ENCODE data around the gene ZNF124.
A peak's percentile ranks its signal among the peaks of the same experiment; 100 is the strongest.
"Not testable (repeated sequence)": the region's sequence is repeated elsewhere in the genome, so short reads cannot be mapped to it uniquely, and the experiment has no call there.

Gene ZNF124

GRCh38 chr1:247165674-247166073, 6.1 kb downstream of the ZNF124 start:
- DNase-seq (ENCODE audit: low read depth): no peak
- TF ChIP-seq POLR2A (IDR thresholded peaks at IDR 0.05; ENCODE audit: extremely low read depth, insufficient read length) (no peak), MYC (IDR thresholded peaks at IDR 0.05; ENCODE audit: low read depth, low read length) (no peak)
- TF ChIP-seq, protein P1, sequence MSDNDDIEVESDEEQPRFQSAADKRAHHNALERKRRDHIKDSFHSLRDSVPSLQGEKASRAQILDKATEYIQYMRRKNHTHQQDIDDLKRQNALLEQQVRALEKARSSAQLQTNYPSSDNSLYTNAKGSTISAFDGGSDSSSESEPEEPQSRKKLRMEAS (IDR thresholded peaks at IDR 0.05; ENCODE audit: low read depth, low read length): no peak
- TF ChIP-seq, protein P2, sequence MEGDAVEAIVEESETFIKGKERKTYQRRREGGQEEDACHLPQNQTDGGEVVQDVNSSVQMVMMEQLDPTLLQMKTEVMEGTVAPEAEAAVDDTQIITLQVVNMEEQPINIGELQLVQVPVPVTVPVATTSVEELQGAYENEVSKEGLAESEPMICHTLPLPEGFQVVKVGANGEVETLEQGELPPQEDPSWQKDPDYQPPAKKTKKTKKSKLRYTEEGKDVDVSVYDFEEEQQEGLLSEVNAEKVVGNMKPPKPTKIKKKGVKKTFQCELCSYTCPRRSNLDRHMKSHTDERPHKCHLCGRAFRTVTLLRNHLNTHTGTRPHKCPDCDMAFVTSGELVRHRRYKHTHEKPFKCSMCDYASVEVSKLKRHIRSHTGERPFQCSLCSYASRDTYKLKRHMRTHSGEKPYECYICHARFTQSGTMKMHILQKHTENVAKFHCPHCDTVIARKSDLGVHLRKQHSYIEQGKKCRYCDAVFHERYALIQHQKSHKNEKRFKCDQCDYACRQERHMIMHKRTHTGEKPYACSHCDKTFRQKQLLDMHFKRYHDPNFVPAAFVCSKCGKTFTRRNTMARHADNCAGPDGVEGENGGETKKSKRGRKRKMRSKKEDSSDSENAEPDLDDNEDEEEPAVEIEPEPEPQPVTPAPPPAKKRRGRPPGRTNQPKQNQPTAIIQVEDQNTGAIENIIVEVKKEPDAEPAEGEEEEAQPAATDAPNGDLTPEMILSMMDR (IDR thresholded peaks at IDR 0.05; ENCODE audit: low read depth, low read length): no peak
- H3K4me3 ChIP-seq (ENCODE audit: low read depth, low read length): no peak overlapping the region

DNA sequence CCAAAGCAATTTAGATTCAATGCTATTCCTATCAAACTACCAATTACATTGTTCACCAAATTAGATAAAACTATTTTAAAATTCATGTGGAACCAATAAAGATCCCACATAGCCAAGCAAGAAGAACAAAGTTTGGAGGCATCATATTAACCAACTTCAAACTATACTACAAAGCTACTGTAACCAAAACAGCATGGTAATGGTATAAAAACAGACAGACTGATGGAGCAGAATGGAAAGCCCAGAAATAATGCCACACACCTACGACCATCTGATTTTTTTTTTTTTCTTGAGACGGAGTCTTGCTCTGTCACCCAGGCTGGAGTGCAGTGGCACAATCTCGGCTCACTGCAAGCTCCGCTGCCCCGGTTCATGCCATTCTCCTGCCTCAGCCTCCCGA, 7.1 kb downstream of the ZNF124 start:
- no peak overlapping the region for H3K4me3 ChIP-seq (ENCODE audit: low read depth, low read length)
- no peak for DNase-seq (ENCODE audit: low read depth)
- TF ChIP-seq POLR2A (IDR thresholded peaks at IDR 0.05; ENCODE audit: extremely low read depth, insufficient read length) (no peak), MYC (IDR thresholded peaks at IDR 0.05; ENCODE audit: low read depth, low read length) (no peak)
- TF ChIP-seq, protein P2 (IDR thresholded peaks at IDR 0.05; ENCODE audit: low read depth, low read length): no peak
- TF ChIP-seq, protein P1 (IDR thresholded peaks at IDR 0.05; ENCODE audit: low read depth, low read length): no peak

- DNase-seq (ENCODE audit: low read depth): peak; percentile 22
- TF ChIP-seq MYC (IDR thresholded peaks at IDR 0.05; ENCODE audit: low read depth, low read length) (no peak), POLR2A (IDR thresholded peaks at IDR 0.05; ENCODE audit: extremely low read depth, insufficient read length) (no peak)
- TF ChIP-seq, protein P2 (IDR thresholded peaks at IDR 0.05; ENCODE audit: low read depth, low read length): no peak
- TF ChIP-seq, protein P1 (IDR thresholded peaks at IDR 0.05; ENCODE audit: low read depth, low read length): no peak
- no peak overlapping the region for H3K4me3 ChIP-seq (ENCODE audit: low read depth, low read length)
Measured at GRCh38 chr1:247156787-247157232, 15.0 kb downstream of the ZNF124 start.

DNA sequence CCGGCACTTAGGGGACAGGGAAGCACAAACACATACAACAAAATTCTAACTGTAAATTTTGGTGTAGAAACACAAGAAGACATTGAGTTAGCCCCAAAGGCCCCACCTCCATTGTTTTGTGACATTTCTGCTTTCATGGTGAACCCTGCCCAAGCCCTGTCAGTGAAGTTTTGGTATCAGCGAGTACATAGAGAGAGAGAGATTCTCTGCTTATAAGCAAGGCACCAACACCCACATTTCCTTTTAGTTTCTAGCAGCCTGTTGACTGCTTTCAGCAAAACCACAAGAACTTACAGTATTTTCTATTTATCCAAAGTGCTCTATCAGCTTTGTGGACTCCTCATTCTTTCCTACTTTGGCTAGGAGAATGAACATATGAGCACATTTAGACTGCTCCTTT, 24.0 kb downstream of the ZNF124 start:
- no peak overlapping the region for H3K4me3 ChIP-seq (ENCODE audit: low read depth, low read length)
- DNase-seq (ENCODE audit: low read depth): no peak
- TF ChIP-seq, protein P2 (IDR thresholded peaks at IDR 0.05; ENCODE audit: low read depth, low read length): no peak
- TF ChIP-seq, protein P1 (IDR thresholded peaks at IDR 0.05; ENCODE audit: low read depth, low read length): no peak
- TF ChIP-seq POLR2A (IDR thresholded peaks at IDR 0.05; ENCODE audit: extremely low read depth, insufficient read length) (no peak), MYC (IDR thresholded peaks at IDR 0.05; ENCODE audit: low read depth, low read length) (no peak)

GRCh38 chr1:247147120-247147519, 24.7 kb downstream of the ZNF124 start:
- H3K4me3 ChIP-seq (ENCODE audit: low read depth, low read length); DNase-seq (ENCODE audit: low read depth): not testable (repeated sequence)

DNA sequence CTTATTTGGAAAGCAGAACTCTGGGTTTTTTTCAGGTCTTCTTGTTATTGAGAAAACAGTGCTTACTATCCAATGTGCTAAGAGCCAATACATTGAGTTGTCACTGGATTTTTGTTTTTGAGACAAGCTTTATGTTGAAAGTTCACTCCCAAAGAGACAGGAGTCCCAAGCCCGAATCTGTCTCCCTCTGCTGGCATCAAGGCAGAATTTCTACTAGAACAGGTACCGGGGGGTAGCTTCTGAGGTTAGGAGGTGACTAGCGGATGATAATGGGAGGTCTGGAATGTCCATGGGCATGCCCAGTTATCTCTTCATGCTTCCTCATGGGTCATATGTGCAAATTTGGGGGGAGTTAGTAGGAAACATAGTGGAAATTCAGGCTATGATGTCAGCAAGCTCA, 25.1 kb downstream of the ZNF124 start:
- H3K4me3 ChIP-seq (ENCODE audit: low read depth, low read length): no peak overlapping the region
- DNase-seq (ENCODE audit: low read depth): peak; percentile 26
- TF ChIP-seq, protein P1 (IDR thresholded peaks at IDR 0.05; ENCODE audit: low read depth, low read length): no peak
- TF ChIP-seq, protein P2 (IDR thresholded peaks at IDR 0.05; ENCODE audit: low read depth, low read length): peak; percentile 37
- no peak for TF ChIP-seq POLR2A (IDR thresholded peaks at IDR 0.05; ENCODE audit: extremely low read depth, insufficient read length)
